DOHH2 (cell line): ENCODE measurements around the gene NAV2.

Experiments used
- EZH2phosphoT487 ChIP-seq: fragments of 200-600 bp; sonication (generic); IDR thresholded peaks from 2 replicates; pipeline ENCODE4 v1.6.1; 2017; ENCODE audit warnings: borderline replicate concordance, mild to moderate bottlenecking, antibody characterized with exemption, low read length, moderate library complexity, mixed read lengths
- TF ChIP-seq, protein P1 (sequence below): fragments of 200-600 bp; sonication (generic); IDR thresholded peaks from one replicate; pipeline ENCODE4 v1.5.1; 2014; ENCODE audit warnings: antibody characterized with exemption, mild to moderate bottlenecking, low read depth, low read length; ENCODE audit not compliant: poor library complexity, severe bottlenecking

GRCh38 chr11:19795082-19795481 is 82.4 kb downstream of the NAV2 start:
- TF ChIP-seq, protein P1, sequence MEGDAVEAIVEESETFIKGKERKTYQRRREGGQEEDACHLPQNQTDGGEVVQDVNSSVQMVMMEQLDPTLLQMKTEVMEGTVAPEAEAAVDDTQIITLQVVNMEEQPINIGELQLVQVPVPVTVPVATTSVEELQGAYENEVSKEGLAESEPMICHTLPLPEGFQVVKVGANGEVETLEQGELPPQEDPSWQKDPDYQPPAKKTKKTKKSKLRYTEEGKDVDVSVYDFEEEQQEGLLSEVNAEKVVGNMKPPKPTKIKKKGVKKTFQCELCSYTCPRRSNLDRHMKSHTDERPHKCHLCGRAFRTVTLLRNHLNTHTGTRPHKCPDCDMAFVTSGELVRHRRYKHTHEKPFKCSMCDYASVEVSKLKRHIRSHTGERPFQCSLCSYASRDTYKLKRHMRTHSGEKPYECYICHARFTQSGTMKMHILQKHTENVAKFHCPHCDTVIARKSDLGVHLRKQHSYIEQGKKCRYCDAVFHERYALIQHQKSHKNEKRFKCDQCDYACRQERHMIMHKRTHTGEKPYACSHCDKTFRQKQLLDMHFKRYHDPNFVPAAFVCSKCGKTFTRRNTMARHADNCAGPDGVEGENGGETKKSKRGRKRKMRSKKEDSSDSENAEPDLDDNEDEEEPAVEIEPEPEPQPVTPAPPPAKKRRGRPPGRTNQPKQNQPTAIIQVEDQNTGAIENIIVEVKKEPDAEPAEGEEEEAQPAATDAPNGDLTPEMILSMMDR: no peak
- TF ChIP-seq EZH2phosphoT487: no peak
